HG03378 (cell line): ENCODE results near the gene PDCD2.
"Not testable (repeated sequence)": the region's sequence is repeated elsewhere in the genome, so short reads cannot be mapped to it uniquely, and the experiment has no call there.

Experiments
- ATAC-seq: cut with Tn5 transposase; IDR thresholded peaks from one replicate; pipeline ENCODE4 v1.9.1; 2021; ENCODE audit warnings: mild to moderate bottlenecking, moderate library complexity; ENCODE audit not compliant: unreplicated experiment

The PDCD2 gene

DNA sequence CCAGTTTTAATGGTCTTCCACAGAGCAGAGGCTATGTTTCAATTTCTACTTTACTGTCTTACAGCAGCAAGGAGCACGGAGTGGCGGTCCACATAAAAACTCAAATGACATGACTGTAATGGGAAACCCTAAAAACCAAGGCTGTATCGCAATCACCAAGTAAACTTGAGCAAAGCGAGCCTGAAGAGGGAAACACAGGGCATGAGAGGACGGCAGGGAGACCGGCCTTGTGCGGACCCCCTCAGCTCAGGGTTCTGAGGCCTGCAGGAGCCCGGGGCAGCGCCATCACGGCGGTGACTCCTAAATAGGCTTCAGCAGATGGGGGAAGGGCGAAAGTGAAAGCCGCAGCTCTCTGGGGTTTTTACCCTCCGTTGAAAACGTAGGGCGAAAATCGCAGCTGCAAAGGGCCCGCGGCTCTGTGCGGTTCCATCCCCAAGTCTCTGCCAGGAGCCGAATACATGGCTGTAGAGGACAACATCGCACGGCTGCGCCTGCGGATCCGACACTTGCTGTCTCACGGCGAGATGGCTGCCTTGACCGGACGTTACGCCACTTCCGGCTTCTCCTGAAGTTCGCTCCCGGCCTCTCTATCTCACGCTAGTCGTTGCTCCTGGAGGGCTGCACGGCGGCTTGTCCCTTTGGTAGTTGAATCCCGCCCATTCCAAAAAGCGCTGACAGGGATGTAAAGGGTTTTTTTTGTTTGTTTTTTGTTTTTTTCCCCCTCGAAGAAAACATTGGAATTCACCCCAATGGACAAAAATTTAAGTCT is 31.5 kb downstream of the PDCD2 start, which contains the start of gene PSMB1:
PSMB1 (minus strand) TSS at position 543 of the 769 bp plus-strand sequence; CDS start at position 478, 65 bp downstream.
- peak; percentile 48 for ATAC-seq

DNA sequence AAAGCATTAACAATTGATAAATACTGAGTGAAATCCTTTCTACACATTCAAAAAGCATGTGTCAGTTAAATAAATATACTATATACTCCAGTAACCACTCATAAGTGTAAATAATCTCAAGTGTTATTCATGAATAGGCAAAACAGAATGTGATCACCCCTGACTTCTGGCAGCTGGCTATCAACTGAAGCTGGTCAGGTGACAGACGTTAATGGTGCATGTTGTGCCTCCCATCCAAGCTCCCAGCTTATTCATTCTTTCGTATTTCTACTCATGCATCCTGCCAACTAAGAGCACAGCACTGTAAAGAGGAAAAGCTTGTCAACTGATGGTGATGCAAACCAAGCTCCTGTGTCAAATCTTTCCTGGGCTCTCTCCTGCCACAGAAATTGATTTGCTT is 39.0 kb downstream of the PDCD2 start:
- no peak for ATAC-seq

DNA sequence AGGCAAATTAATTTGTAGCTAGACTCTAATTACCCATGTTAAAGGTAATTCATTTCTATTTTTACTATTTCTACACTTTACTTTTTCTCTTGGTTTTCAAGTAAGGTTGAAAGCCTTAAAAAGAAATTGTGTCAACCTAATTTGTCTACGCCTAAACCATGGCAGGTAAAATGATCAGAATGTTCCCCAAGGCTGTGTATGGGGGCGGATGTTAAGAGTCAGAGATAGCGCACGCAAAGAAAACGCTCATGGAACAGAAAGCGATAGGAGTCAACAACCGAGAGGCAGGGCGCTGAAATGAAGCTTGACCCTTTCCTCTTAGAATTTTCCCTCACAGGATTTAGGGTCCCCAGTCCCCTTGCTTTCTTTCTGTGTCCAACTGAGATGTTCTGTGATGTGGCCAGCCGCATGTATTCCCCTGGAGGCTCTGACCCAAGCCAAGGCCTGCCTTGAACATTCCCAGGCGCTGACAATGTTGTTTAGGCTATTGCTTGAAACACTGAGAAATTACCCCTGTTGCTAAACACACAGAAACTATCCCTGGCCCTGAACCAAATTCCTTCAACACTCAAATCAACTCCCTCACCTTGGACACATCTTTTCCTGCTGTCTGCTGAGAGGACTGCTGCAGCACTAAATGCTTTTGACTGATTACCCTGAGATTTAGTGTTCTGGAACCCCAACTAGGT is 42.3 kb downstream of the PDCD2 start:
- no peak for ATAC-seq

DNA sequence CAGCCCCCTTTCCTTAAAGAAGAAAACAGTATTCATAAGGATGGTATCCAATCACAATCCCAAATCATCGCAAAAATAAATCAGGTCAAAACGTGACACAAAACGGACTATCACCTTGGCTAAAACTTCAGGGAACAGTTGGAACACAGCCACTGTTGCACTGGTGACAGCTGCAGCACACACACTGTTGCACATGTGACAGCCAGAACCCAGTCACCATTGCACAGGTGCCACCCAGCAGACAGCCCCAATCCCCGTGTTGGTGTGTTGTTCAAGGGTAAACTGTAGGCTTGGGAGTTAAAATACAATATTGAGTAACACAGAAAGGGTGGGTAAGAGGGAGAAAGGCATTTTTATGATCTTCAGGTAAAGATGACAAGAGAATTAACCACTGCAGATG is 47.1 kb downstream of the PDCD2 start:
- ATAC-seq: no peak

DNA sequence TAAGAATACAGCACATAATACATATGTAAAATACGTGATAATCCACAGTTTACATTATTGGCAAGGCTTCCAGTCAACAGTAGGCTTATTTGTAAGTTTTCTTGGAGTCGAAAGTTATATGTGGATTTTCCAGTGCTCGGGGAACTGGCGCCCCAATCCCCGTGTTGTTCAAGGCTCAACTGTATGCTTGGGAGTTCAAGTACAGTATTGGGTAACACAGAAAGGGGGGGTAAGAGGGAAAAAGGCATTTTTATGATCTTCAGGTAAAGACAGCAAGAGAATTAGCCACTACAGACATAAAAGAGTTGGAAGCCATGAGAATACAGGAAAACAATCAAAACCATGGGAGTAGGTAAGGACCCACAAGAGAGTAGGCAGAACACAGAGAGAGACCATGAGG is 47.8 kb downstream of the PDCD2 start:
- ATAC-seq: no peak

DNA sequence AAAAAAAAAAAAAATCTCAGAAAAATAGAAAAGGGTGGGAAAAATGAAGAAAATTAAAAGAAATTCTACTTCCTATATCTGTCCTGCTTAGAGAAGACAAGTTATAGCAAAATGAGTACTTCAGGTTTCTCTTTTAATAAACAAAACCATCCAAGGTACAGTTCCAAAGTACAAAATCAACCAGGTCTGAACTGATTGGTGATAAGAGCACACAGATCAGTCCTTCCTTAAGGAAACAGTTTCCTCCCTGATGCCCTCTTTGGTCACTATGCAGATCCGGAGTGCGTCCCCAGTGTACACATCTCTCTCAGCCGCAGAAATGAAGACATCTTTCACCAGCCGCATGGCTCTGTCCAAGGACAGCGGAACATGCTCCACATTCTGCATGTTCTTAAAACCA is 49.4 kb downstream of the PDCD2 start:
- ATAC-seq: no peak

DNA sequence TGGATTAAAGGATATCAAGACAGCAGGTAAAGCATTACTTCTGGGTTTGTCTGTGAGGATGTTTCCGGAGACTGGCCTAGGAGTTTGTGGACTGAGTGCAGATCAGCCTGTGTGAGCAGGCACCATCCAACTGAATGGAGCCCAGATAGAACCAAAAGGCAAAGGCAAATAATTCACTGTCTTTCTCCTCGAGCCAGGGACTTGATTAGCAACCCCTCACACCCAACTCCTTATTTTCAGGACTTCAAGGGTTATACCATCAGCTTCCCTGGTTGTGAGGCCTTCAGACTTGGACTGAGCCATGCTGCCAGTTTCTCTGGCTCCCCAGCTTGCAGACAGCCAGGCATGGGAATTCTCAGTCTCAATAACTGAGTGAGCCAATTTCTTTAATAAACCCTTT is 50.6 kb downstream of the PDCD2 start:
- ATAC-seq: no peak

DNA sequence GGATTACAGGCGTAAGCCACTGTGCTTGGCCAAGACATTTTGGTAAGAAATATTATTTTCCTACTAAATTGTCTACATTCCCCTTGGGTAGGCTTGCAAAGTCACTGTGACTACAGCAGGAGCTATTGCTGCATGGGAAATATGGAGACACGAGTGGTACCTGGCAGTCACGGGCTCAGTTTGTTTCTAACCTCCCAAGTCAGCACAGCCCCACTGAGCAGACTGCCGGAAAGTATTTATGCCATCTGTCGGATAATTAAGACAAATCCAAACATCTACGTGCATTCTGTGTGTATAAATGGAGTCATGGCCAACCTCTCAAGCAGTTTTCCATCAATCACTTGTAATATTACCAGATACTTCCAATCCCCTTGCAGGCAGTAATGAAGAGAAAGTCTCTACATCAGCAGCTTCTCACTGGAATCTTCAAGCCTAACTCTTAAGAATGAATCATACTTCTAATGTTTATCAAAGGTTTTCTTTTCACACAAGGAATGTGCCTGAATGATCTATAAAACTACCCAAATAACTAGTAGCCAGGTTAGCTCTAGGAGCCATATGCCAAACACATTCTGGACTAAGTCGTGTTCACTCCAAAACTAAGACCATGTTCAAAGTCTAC is 51.5 kb downstream of the PDCD2 start:
- no peak for ATAC-seq

DNA sequence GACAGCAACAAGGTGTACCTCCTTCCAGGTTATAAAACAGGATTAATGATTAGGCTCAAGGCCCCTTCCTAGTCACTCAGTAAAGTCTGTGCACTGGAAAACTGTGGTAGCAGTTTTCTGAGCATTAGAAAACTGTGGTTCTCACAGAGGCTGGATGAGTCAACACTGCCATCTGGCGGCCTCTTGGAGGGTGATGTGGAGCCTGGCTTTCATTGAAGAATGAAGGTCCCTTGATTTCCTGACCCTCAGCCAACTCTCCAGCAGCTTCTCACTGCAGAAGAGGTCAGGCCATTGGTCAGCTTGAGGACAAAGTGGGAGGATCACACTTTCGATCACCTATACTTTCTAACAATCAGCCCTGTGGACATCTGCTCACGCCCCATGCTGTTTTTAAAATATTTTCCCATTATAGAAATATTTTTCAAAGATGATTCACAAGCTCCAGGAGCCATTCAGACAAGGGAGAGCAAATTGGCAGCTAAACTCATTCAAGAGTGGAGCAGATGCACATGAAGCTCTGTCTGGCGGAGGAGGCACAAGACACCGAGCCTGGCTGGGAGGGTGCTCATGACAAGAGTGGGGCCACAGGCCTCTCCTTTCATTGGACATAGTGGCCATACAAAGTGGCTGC is 54.5 kb downstream of the PDCD2 start:
- ATAC-seq: no peak

DNA sequence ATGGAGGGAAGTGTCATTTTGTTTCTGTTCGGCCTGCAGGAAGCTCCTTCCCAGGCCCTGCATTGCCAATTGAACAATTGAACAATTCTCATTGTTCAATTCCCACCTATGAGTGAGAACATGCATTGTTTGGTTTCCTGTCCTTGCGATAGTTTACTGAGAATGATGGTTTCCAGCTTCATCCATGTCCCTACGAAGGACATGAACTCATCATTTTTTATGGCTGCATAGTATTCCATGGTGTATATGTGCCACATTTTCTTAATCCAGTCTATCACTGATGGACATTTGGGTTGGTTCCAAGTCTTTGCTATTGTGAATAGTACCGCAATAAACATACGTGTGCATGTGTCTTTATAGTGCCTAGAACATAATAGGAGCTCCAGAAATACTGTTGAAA is 56.4 kb downstream of the PDCD2 start:
- not testable (repeated sequence) for ATAC-seq

DNA sequence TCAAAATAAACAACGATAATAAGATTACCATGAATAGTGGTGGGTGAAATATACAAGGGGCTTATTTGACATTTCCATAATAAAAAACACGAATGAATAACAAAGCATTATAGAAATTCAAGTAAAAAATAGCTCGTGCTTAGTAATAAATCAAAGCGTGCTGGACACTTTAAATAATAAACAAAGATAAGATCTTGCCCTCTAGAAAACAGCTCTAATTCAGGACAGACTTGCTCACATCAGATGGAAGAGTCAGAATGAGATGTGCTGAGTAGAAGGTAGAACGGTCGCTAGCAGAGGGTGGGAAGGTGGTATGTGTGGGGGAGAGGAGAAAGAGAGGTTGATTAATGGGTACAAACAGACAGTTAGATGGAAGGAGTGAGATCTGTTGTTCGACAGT is 58.6 kb downstream of the PDCD2 start:
- ATAC-seq: no peak
